ENCODE results near the gene NUDT22. TPM values are rescaled to one million over a fixed set of nuclear protein-coding genes. Genes with fewer than 3 reads are reported as not detected.
A peak's percentile ranks its signal among the peaks of the same experiment; 100 is the strongest.

The NUDT22 gene
- total and polyA plus RNA-seq, 10 donors = 61.8 to 109 (median 78.7) TPM

DNA sequence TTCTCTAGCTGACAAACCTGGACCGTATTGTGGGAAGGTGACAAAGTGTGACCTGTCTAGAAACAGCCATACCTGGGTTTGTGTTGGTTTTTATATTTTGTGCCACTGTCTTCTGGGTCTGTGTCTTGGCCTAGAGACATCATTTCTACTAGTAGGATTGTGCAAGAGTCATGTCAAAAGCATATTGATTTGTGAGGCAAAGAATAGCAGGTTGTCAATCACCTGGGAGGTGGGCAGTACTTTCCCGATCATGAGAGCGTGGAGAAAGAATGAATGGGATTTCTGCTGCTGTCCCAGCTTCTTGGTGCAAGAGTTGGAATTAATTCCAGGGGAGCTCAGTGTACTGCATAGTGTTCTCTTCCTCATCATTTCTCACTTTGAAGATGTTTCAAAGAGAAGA, 24.5 kb upstream of the NUDT22 start:
- H3K4me1 ChIP-seq = peaks cover 21 to 30% (median 27%) of the 10 kb centered on the region in 6 donors
- H3K36me3 ChIP-seq = peaks cover 0 to 80% (median 76%) of the 10 kb centered on the region in 6 donors
- H3K27ac ChIP-seq = no peak overlapping the region
- 77 to 96% (median 86%) methylated on average over 3 of the region's 3 CpGs for WGBS, 5 donors
- H3K9me3 ChIP-seq = no peaks in the 10 kb centered on the region
- TF ChIP-seq POLR2AphosphoS5 (IDR thresholded peaks at IDR 0.05) (no peak), POLR2A (IDR thresholded peaks at IDR 0.05) (no peak)
- TF ChIP-seq, protein P1, sequence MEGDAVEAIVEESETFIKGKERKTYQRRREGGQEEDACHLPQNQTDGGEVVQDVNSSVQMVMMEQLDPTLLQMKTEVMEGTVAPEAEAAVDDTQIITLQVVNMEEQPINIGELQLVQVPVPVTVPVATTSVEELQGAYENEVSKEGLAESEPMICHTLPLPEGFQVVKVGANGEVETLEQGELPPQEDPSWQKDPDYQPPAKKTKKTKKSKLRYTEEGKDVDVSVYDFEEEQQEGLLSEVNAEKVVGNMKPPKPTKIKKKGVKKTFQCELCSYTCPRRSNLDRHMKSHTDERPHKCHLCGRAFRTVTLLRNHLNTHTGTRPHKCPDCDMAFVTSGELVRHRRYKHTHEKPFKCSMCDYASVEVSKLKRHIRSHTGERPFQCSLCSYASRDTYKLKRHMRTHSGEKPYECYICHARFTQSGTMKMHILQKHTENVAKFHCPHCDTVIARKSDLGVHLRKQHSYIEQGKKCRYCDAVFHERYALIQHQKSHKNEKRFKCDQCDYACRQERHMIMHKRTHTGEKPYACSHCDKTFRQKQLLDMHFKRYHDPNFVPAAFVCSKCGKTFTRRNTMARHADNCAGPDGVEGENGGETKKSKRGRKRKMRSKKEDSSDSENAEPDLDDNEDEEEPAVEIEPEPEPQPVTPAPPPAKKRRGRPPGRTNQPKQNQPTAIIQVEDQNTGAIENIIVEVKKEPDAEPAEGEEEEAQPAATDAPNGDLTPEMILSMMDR (IDR thresholded peaks at IDR 0.05 in 8 of 11, conservative IDR thresholded peaks at IDR 0.05 in 3 of 11) = no peak
- no peak for DNase-seq
- intact Hi-C loops (cut with DNase I; ENCODE audit: low total_unique reads) = loop anchor here (5.0 kb wide), 1 partner anchor 101 kb away; the partner anchor contains the start of gene CATSPERZ
- H3K27me3 ChIP-seq (replicated peaks in 1 of 7) = no peaks in the 10 kb centered on the region
- no peak overlapping the region for H3K4me3 ChIP-seq

DNA sequence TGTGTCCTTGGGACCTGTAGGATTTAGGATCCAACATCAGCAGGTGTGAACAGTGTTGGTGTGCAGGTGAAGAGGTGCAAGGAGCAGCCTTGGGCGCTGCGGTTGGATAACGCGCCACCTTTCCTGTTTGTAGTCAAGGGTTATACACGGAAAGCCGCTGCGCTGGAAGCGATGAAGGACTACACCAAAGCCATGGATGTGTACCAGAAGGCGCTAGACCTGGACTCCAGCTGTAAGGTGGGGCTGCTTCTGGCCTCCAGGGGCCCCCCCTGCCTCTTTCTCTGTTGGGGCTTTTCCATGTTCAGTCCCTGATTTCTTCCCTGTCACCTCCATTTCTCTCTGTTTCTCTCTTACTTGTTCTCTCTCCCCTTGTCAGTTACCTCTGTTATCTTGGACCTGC, 23.1 kb upstream of the NUDT22 start:
- intact Hi-C loops (cut with DNase I; ENCODE audit: low total_unique reads) = loop anchor here (5.0 kb wide), 1 partner anchor 99 kb away; the partner anchor contains the start of gene CATSPERZ
- no peak for TF ChIP-seq POLR2AphosphoS5 (IDR thresholded peaks at IDR 0.05)
- Histone ChIP-seq H3K27ac (no peak overlapping the region), H3K4me1 (peaks cover 22 to 44% (median 36%) of the 10 kb centered on the region in 6 donors), H3K36me3 (peaks cover 0 to 66% (median 62%) of the 10 kb centered on the region in 6 donors), H3K9me3 (no peaks in the 10 kb centered on the region), H3K27me3 (replicated peaks in 1 of 7) (no peaks in the 10 kb centered on the region), H3K4me3 (no peak overlapping the region)
- DNase-seq = no peak
- WGBS, 5 donors = 88 to 96% (median 94%) methylated on average over 9 of the region's 9 CpGs

DNA sequence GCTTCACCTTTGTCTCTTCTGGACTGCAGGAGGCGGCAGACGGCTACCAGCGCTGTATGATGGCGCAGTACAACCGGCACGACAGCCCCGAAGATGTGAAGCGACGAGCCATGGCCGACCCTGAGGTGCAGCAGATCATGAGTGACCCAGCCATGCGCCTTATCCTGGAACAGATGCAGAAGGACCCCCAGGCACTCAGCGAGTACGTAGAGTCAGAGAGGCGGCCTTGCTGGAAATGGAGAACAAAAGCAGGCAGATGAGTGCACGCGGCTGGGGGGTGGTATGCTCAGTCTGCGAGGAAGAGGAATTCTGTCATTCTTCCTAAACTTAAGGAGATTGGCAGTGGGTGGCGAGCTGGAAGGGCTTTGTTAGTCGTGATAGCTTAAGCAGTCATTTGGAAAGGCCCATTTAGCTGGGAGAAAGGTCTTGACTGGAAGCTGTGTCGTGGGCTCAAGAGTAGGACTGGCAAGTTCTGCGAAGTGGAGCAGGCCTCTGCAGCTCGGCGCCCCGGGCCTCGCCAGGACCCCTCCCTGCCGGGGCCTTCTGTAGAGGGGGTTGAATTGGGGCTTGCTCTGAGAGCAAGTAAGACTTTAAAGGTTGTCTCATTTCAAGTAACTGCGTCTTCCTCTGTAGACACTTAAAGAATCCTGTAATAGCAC, 22.5 kb upstream of the NUDT22 start:
- peaks cover 28 to 50% (median 42%) of the 10 kb centered on the region in 6 donors for H3K4me1 ChIP-seq
- 93 to 96% (median 93%) methylated on average over 27 of the region's 27 CpGs for WGBS, 5 donors
- H3K4me3 ChIP-seq = no peak overlapping the region
- intact Hi-C loops (cut with DNase I; ENCODE audit: low total_unique reads) = loop anchor here (5.0 kb wide), 1 partner anchor 99 kb away; the partner anchor contains the start of gene CATSPERZ
- peak overlapping the region in 1 of 8 donors; percentile 99 for H3K27ac ChIP-seq
- H3K9me3 ChIP-seq = no peaks in the 10 kb centered on the region
- no peaks in the 10 kb centered on the region for H3K27me3 ChIP-seq (replicated peaks in 1 of 7)
- no peak for DNase-seq
- TF ChIP-seq POLR2AphosphoS5 (IDR thresholded peaks at IDR 0.05) = peak in 1 of 3 donors; percentile 32
- TF ChIP-seq, protein P1 (IDR thresholded peaks at IDR 0.05 in 8 of 11, conservative IDR thresholded peaks at IDR 0.05 in 3 of 11) = no peak
- peaks cover 0 to 66% (median 56%) of the 10 kb centered on the region in 6 donors for H3K36me3 ChIP-seq

DNA sequence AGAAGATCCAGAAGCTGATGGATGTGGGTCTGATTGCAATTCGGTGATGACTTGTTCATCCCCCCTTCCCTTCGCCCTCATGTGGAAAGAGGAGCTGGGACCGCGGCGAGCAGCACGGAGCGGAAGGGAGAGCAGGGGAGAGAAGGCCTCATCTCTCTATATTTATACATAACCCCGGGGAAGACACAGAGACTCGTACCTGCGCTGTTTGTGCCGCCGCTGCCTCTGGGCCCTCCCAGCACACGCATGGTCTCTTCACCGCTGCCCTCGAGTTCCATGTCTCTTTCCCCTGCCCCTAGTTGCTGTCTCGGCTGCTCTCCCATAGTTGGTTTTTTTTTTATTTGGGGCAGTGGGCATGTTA, 22.0 kb upstream of the NUDT22 start:
- H3K27me3 ChIP-seq (replicated peaks in 1 of 7) = no peaks in the 10 kb centered on the region
- intact Hi-C loops (cut with DNase I; ENCODE audit: low total_unique reads) = loop anchor here (5.0 kb wide), 1 partner anchor 98 kb away; the partner anchor contains the start of gene CATSPERZ
- DNase-seq = no peak
- peaks cover 32 to 55% (median 47%) of the 10 kb centered on the region in 6 donors for H3K4me1 ChIP-seq
- no peak overlapping the region for H3K4me3 ChIP-seq
- TF ChIP-seq POLR2AphosphoS5 (IDR thresholded peaks at IDR 0.05) (no peak), POLR2A (IDR thresholded peaks at IDR 0.05) (no peak)
- TF ChIP-seq, protein P1 (IDR thresholded peaks at IDR 0.05 in 8 of 11, conservative IDR thresholded peaks at IDR 0.05 in 3 of 11) = no peak
- 85 to 92% (median 86%) methylated on average over 13 to 16 of the region's 16 CpGs for WGBS, 5 donors
- H3K36me3 ChIP-seq = peaks cover 0 to 66% (median 51%) of the 10 kb centered on the region in 6 donors
- no peaks in the 10 kb centered on the region for H3K9me3 ChIP-seq
- peak overlapping the region in 4 of 8 donors; percentile 93 to 99 (median 96) for H3K27ac ChIP-seq

All from spleen (tissue), 11 donors.